HEK293 (cell line): ENCODE data around the gene KDM4D.

Source experiments
- CTCF ChIA-PET: fragments of 350-600 bp; formaldehyde crosslinking; extraction: SDS; loops from one replicate; lab custom pipeline; 2021; ENCODE audit warnings: antibody characterized with exemption; lab: Yijun Ruan, JAX
- POLR2A ChIA-PET: fragments of 300-600 bp; formaldehyde crosslinking; extraction: SDS; loops from one replicate; lab custom pipeline; 2020; ENCODE audit warnings: antibody characterized with exemption, inconsistent platforms; lab: Yijun Ruan, JAX
- H3K27ac ChIP-seq: fragments of 200-500 bp; sonication (Bioruptor generic); 2 replicates; pipeline ENCODE4 v1.5.1; 2014; ENCODE audit warnings: low read depth, low read length, control low read depth, inconsistent platforms; ENCODE audit errors: extremely low read depth
- H3K36me3 ChIP-seq, 2 experiments: fragments of 200-500 bp in 1 of 2; sonication (Bioruptor generic) in 1 of 2; 1 replicate in 1 of 2; 2 replicates in 1 of 2; pipeline ENCODE4 v1.5.1; 2014 to 2017; ENCODE audit warnings: inconsistent platforms in 2 of 2, low read length in 2 of 2; ENCODE audit not compliant: control insufficient read depth in 2 of 2, insufficient read depth in 1 of 2
- H3K4me1 ChIP-seq: fragments of 200-500 bp; sonication (Bioruptor generic); 2 replicates; pipeline ENCODE4 v1.5.1; 2014; ENCODE audit warnings: mild to moderate bottlenecking, low read length, inconsistent platforms; ENCODE audit not compliant: control insufficient read depth, insufficient read depth
- H3K4me3 ChIP-seq: 2 replicates; pipeline ENCODE4 v1.5.1; 2011; ENCODE audit warnings: low read depth, mild to moderate bottlenecking, control low read depth, low read length, moderate library complexity
- H3K9me3 ChIP-seq: fragments of 200-500 bp; sonication (Bioruptor generic); 2 replicates; pipeline ENCODE4 v1.5.1; 2014; ENCODE audit warnings: low read depth, low read length, inconsistent platforms; ENCODE audit not compliant: control insufficient read depth, insufficient read depth
- FEZF1 ChIP-seq: fragments of 450-650 bp; formaldehyde crosslinking; IDR thresholded peaks from 2 replicates; pipeline ENCODE4 v1.5.1; 2016; ENCODE audit warnings: missing biosample characterization, missing genetic modification characterization
- KLF7 ChIP-seq: fragments of 450-650 bp; formaldehyde crosslinking; IDR thresholded peaks from 2 replicates; pipeline ENCODE4 v1.5.1; 2016; ENCODE audit warnings: missing biosample characterization, missing genetic modification characterization, borderline replicate concordance
- KLF9 ChIP-seq: fragments of 450-650 bp; formaldehyde crosslinking; IDR thresholded peaks from 2 replicates; pipeline ENCODE4 v1.5.1; 2016; ENCODE audit warnings: missing biosample characterization, missing genetic modification characterization, low read depth
- TCF7L2 ChIP-seq: IDR thresholded peaks from 2 replicates; pipeline ENCODE4 v1.6.1; 2011; ENCODE audit warnings: low read depth, mild to moderate bottlenecking, inconsistent platforms, low read length, moderate library complexity, borderline replicate concordance
- ZFP69B ChIP-seq: fragments of 450-650 bp; formaldehyde crosslinking; IDR thresholded peaks from 2 replicates; pipeline ENCODE4 v1.5.1; 2016; ENCODE audit warnings: missing biosample characterization, missing genetic modification characterization
- ZIC2 ChIP-seq: fragments of 450-650 bp; formaldehyde crosslinking; IDR thresholded peaks from 2 replicates; pipeline ENCODE4 v1.5.1; 2016; ENCODE audit warnings: missing biosample characterization, missing genetic modification characterization
- ZNF121 ChIP-seq: fragments of 450-650 bp; formaldehyde crosslinking; IDR thresholded peaks from 2 replicates; pipeline ENCODE4 v1.5.1; 2016; ENCODE audit warnings: missing biosample characterization, missing genetic modification characterization
- ZNF138 ChIP-seq: fragments of 450-650 bp; formaldehyde crosslinking; IDR thresholded peaks from 2 replicates; pipeline ENCODE4 v1.5.1; 2016; ENCODE audit warnings: missing biosample characterization, missing genetic modification characterization, borderline replicate concordance
- ZNF274 ChIP-seq, 2 experiments: fragments of 200-500 bp in 1 of 2; fragments of 450-650 bp in 1 of 2; sonication (Bioruptor generic) in 1 of 2; formaldehyde crosslinking in 1 of 2; IDR thresholded peaks; 2 replicates each; pipeline versions ENCODE4 v1.5.1 to v1.6.1; 2014 to 2016; ENCODE audit warnings: borderline replicate concordance in 1 of 2, inconsistent platforms in 1 of 2, low read length in 1 of 2, missing biosample characterization in 1 of 2, missing genetic modification characterization in 1 of 2
- ZNF302 ChIP-seq: fragments of 450-650 bp; formaldehyde crosslinking; IDR thresholded peaks from 2 replicates; pipeline ENCODE4 v1.5.1; 2016; ENCODE audit warnings: missing biosample characterization, missing genetic modification characterization, low read depth
- ZNF350 ChIP-seq: fragments of 450-650 bp; formaldehyde crosslinking; IDR thresholded peaks from 2 replicates; pipeline ENCODE4 v1.5.0; 2017; ENCODE audit warnings: missing biosample characterization, mild to moderate bottlenecking, missing genetic modification characterization
- ZNF391 ChIP-seq: fragments of 450-650 bp; formaldehyde crosslinking; IDR thresholded peaks from 2 replicates; pipeline ENCODE4 v1.5.1; 2016; ENCODE audit warnings: low read depth, missing biosample characterization, missing genetic modification characterization, borderline replicate concordance
- ZNF404 ChIP-seq: fragments of 450-650 bp; formaldehyde crosslinking; IDR thresholded peaks from 2 replicates; pipeline ENCODE4 v1.5.1; 2017; ENCODE audit warnings: missing biosample characterization, missing genetic modification characterization
- ZNF426 ChIP-seq: fragments of 450-650 bp; formaldehyde crosslinking; IDR thresholded peaks from 2 replicates; pipeline ENCODE4 v1.5.1; 2017; ENCODE audit warnings: missing biosample characterization, missing genetic modification characterization, mild to moderate bottlenecking, inconsistent platforms, moderate library complexity
- ZNF433 ChIP-seq: fragments of 450-650 bp; formaldehyde crosslinking; IDR thresholded peaks from 2 replicates; pipeline ENCODE4 v1.5.1; 2016; ENCODE audit warnings: missing biosample characterization, missing genetic modification characterization, low read depth
- ZNF514 ChIP-seq: fragments of 450-650 bp; formaldehyde crosslinking; IDR thresholded peaks from 2 replicates; pipeline ENCODE4 v1.5.1; 2016; ENCODE audit warnings: missing biosample characterization, missing genetic modification characterization
- ZNF521 ChIP-seq: fragments of 450-650 bp; formaldehyde crosslinking; IDR thresholded peaks from 2 replicates; pipeline ENCODE4 v1.5.1; 2017; ENCODE audit warnings: missing biosample characterization, mild to moderate bottlenecking, missing genetic modification characterization
- ZNF549 ChIP-seq: fragments of 450-650 bp; IDR thresholded peaks from 2 replicates; pipeline ENCODE4 v1.5.1; 2018; ENCODE audit warnings: missing biosample characterization, missing genetic modification characterization, mild to moderate bottlenecking, inconsistent platforms, moderate library complexity
- ZNF558 ChIP-seq: fragments of 450-650 bp; formaldehyde crosslinking; IDR thresholded peaks from 2 replicates; pipeline ENCODE4 v1.5.1; 2016; ENCODE audit warnings: missing biosample characterization, missing genetic modification characterization
- ZNF610 ChIP-seq: fragments of 450-650 bp; formaldehyde crosslinking; IDR thresholded peaks from 2 replicates; pipeline ENCODE4 v1.5.1; 2016; ENCODE audit warnings: missing biosample characterization, missing genetic modification characterization, borderline replicate concordance
- ZNF623 ChIP-seq: fragments of 450-650 bp; formaldehyde crosslinking; IDR thresholded peaks from 2 replicates; pipeline ENCODE4 v1.5.1; 2016; ENCODE audit warnings: missing biosample characterization, missing genetic modification characterization
- ZNF626 ChIP-seq: fragments of 450-650 bp; sonication (Bioruptor Pico); formaldehyde crosslinking; IDR thresholded peaks from 2 replicates; pipeline ENCODE4 v1.5.1; 2018; ENCODE audit warnings: missing biosample characterization, missing genetic modification characterization, inconsistent platforms
- ZNF658 ChIP-seq: fragments of 450-650 bp; formaldehyde crosslinking; IDR thresholded peaks from 2 replicates; pipeline ENCODE4; 2016; ENCODE audit warnings: missing biosample characterization, missing genetic modification characterization
- ZNF664 ChIP-seq: fragments of 450-650 bp; formaldehyde crosslinking; IDR thresholded peaks from 2 replicates; pipeline ENCODE4 v1.5.1; 2016; ENCODE audit warnings: missing biosample characterization, missing genetic modification characterization
- ZNF777 ChIP-seq: fragments of 450-650 bp; formaldehyde crosslinking; IDR thresholded peaks from 2 replicates; pipeline ENCODE4 v1.5.1; 2017; ENCODE audit warnings: missing biosample characterization, missing genetic modification characterization, borderline replicate concordance
- ZNF830 ChIP-seq: fragments of 450-650 bp; IDR thresholded peaks from 2 replicates; pipeline ENCODE4 v1.5.0; 2018; ENCODE audit warnings: missing biosample characterization, missing genetic modification characterization, low read depth, mild to moderate bottlenecking, moderate library complexity
- TF ChIP-seq, protein P1 (sequence below): fragments of 450-650 bp; formaldehyde crosslinking; IDR thresholded peaks from 2 replicates; pipeline ENCODE4 v1.5.1; 2016; ENCODE audit warnings: missing biosample characterization, missing genetic modification characterization

The KDM4D gene

DNA sequence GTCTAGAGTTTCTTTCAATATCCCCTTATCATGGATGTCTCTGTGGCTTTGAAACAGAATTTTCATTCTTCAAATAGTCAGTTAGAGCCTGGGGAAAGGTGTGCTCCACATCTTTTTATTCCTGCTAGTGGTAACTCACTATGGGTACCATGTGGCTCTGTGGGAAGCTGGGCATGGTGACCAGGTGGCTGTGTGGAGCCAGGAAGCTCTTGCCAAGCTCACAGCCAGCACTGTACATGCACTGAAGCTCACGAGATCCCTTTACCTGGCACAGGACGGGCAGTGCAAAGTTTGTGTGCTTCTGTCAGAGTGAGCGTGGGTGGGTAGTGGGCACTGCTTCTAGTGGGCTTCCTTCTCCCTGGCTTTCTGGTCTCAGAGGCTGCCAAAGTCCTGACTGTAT is 69.4 kb downstream of the KDM4D start:
- CTCF ChIA-PET: no interaction called here
- Histone ChIP-seq H3K4me3 (no peak overlapping the region), H3K27ac (no peak overlapping the region), H3K36me3 (no peaks in the 10 kb centered on the region), H3K4me1 (no peaks in the 10 kb centered on the region), H3K9me3 (no peaks in the 10 kb centered on the region)
- TF ChIP-seq ZNF274 (IDR thresholded peaks at IDR 0.05; ENCODE audit: low read length) (no peak), ZNF274 (tag by site-specific recombination; IDR thresholded peaks at IDR 0.05; ENCODE audit: borderline replicate concordance) (no peak), ZFP69B (no peak), ZNF521 (tag by site-specific recombination) (no peak), ZNF549 (tag by site-specific recombination) (no peak), ZNF830 (tag by site-specific recombination) (no peak), ZNF514 (tag by site-specific recombination) (no peak), ZNF350 (tag by site-specific recombination) (no peak)
- TF ChIP-seq, protein P1, sequence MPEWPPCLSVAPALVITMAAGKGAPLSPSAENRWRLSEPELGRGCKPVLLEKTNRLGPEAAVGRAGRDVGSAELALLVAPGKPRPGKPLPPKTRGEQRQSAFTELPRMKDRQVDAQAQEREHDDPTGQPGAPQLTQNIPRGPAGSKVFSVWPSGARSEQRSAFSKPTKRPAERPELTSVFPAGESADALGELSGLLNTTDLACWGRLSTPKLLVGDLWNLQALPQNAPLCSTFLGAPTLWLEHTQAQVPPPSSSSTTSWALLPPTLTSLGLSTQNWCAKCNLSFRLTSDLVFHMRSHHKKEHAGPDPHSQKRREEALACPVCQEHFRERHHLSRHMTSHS (tag by site-specific recombination): no peak
- POLR2A ChIA-PET: no interaction called here

GRCh38 chr11:95044010-95044409 is 70.5 kb downstream of the KDM4D start:
- ChIA-PET CTCF (interaction anchor here (0.6 to 0.9 kb wide), 3 partner anchors 23 to 1385 kb away, joined by 3 read pairs; partner anchors contain the start of gene SRSF8), POLR2A (no interaction called here)
- Histone ChIP-seq H3K4me1 (no peaks in the 10 kb centered on the region), H3K4me3 (no peak overlapping the region), H3K27ac (no peak overlapping the region), H3K9me3 (no peaks in the 10 kb centered on the region), H3K36me3 (no peaks in the 10 kb centered on the region)
- TF ChIP-seq ZNF433 (tag by site-specific recombination): no peak
- TF ChIP-seq ZIC2: no peak
- no peak for TF ChIP-seq ZNF404 (tag by site-specific recombination)
- TF ChIP-seq ZNF664: no peak
- TF ChIP-seq ZNF121 (tag by site-specific recombination): no peak
- TF ChIP-seq ZNF623: no peak
- TF ChIP-seq ZNF302 (tag by site-specific recombination): no peak
- TF ChIP-seq KLF9: no peak
- no peak for TF ChIP-seq ZNF558
- TF ChIP-seq ZNF426: no peak
- no peak for TF ChIP-seq FEZF1 (tag by site-specific recombination)
- TF ChIP-seq ZNF138 (tag by site-specific recombination): no peak
- TF ChIP-seq ZNF777 (tag by site-specific recombination): no peak
- no peak for TF ChIP-seq ZNF391 (tag by site-specific recombination)
- TF ChIP-seq KLF7 (tag by site-specific recombination): no peak
- TF ChIP-seq TCF7L2: no peak
- no peak for TF ChIP-seq ZNF610 (tag by site-specific recombination)
- no peak for TF ChIP-seq ZNF626 (tag by site-specific recombination)
- no peak for TF ChIP-seq ZNF658 (tag by site-specific recombination)
